Astrocyte (in vitro differentiated cells and primary cell): ENCODE results near the gene CACNG7.

Source experiments
- EZH2 ChIP-seq: IDR thresholded peaks from 2 replicates; pipeline ENCODE4 v1.6.1; 2012; ENCODE audit warnings: mild to moderate bottlenecking, low read length, inconsistent platforms; ENCODE audit not compliant: insufficient read depth
- TF ChIP-seq, protein P1 (sequence below): IDR thresholded peaks from 2 replicates; pipeline ENCODE4 v1.5.1; 2011; ENCODE audit warnings: low read depth, mild to moderate bottlenecking, inconsistent platforms, low read length, moderate library complexity; ENCODE audit not compliant: insufficient read depth

DNA sequence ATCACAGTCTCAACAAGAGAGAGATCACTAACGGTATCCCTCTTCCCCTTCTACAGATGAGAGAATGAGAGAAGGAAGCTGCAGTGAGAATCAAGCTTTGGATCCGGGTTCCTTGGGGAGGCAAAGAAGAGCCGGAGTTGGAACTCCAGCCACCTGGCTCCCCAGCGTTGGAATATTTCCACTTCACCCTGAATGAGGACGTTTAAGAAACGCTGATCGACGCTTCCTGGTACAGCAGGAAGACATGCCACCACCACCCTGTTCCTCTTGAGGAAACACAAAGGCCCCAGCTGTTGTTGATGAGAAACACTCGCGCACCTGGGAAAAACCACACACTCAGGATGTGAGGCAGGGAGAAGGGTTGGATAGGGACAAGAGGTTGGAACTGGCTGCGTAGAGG is 42.4 kb downstream of the CACNG7 start:
- TF ChIP-seq, protein P1, sequence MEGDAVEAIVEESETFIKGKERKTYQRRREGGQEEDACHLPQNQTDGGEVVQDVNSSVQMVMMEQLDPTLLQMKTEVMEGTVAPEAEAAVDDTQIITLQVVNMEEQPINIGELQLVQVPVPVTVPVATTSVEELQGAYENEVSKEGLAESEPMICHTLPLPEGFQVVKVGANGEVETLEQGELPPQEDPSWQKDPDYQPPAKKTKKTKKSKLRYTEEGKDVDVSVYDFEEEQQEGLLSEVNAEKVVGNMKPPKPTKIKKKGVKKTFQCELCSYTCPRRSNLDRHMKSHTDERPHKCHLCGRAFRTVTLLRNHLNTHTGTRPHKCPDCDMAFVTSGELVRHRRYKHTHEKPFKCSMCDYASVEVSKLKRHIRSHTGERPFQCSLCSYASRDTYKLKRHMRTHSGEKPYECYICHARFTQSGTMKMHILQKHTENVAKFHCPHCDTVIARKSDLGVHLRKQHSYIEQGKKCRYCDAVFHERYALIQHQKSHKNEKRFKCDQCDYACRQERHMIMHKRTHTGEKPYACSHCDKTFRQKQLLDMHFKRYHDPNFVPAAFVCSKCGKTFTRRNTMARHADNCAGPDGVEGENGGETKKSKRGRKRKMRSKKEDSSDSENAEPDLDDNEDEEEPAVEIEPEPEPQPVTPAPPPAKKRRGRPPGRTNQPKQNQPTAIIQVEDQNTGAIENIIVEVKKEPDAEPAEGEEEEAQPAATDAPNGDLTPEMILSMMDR: no peak
- TF ChIP-seq EZH2: no peak
